ENCODE data around the gene MAGEA8. TPM values are rescaled to one million over a fixed set of nuclear protein-coding genes. Genes with fewer than 3 reads are reported as not detected.

MAGEA8 gene
- total and polyA plus RNA-seq, 2 experiments from 2014 or later = not detected

DNA sequence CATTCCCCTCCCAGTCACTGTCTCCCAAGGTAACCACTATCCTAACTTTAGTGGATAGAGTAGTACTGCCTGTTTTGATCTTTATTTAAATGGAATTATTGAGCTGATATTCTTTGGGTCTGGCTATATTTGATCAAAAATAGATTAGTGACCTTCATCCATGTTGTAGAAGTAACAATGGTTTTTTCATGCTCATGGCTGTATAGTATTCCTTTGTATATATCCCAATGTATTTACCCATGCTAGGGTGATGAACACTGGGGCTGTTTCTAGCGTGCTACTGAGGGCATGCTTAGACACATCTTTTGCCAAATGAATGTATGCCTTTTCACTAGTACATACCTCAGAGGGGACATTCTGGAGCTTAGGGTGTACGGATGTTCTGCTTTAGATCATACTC lies 10.1 kb upstream of the MAGEA8 start:
- Histone ChIP-seq H3K36me3 (replicated peaks; ENCODE audit: insufficient read depth, low read depth) (no peaks in the 10 kb centered on the region), H3K79me2 (no peaks in the 10 kb centered on the region), H4K20me1 (ENCODE audit: insufficient read depth, poor library complexity, severe bottlenecking) (no peaks in the 10 kb centered on the region), H3K9me2 (replicated peaks; ENCODE audit: insufficient read depth) (no peaks in the 10 kb centered on the region), H3K4me2 (no peak overlapping the region), H3K27ac (no peak overlapping the region), H3K27me3 (no peaks in the 10 kb centered on the region), H2AFZ (no peak overlapping the region), H3K9me3 (ENCODE audit: low read depth) (no peaks in the 10 kb centered on the region), H3K4me3 (no peak overlapping the region), H3K4me1 (ENCODE audit: insufficient read depth) (no peaks in the 10 kb centered on the region)
- 70% methylated on average over 2 of the region's 2 CpGs for WGBS (ENCODE audit: low lambda C conversion rate, missing lambda C conversion rate)
- TF ChIP-seq EZH2phosphoT487 (IDR thresholded peaks at IDR 0.05; ENCODE audit: low read depth, severe bottlenecking, unreplicated experiment) = no peak
- TF ChIP-seq, protein P1, sequence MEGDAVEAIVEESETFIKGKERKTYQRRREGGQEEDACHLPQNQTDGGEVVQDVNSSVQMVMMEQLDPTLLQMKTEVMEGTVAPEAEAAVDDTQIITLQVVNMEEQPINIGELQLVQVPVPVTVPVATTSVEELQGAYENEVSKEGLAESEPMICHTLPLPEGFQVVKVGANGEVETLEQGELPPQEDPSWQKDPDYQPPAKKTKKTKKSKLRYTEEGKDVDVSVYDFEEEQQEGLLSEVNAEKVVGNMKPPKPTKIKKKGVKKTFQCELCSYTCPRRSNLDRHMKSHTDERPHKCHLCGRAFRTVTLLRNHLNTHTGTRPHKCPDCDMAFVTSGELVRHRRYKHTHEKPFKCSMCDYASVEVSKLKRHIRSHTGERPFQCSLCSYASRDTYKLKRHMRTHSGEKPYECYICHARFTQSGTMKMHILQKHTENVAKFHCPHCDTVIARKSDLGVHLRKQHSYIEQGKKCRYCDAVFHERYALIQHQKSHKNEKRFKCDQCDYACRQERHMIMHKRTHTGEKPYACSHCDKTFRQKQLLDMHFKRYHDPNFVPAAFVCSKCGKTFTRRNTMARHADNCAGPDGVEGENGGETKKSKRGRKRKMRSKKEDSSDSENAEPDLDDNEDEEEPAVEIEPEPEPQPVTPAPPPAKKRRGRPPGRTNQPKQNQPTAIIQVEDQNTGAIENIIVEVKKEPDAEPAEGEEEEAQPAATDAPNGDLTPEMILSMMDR (IDR thresholded peaks at IDR 0.05; ENCODE audit: poor library complexity) = no peak
- no peak for TF ChIP-seq EZH2 (IDR thresholded peaks at IDR 0.05; ENCODE audit: borderline replicate concordance)
- DNase-seq (ENCODE audit: low spot score) = no peak

- H3K27me3 ChIP-seq = no peaks in the 10 kb centered on the region
- TF ChIP-seq, protein P1 (IDR thresholded peaks at IDR 0.05; ENCODE audit: poor library complexity) = no peak
- no peak for TF ChIP-seq EZH2 (IDR thresholded peaks at IDR 0.05; ENCODE audit: borderline replicate concordance)
- no peak for TF ChIP-seq EZH2phosphoT487 (IDR thresholded peaks at IDR 0.05; ENCODE audit: low read depth, severe bottlenecking, unreplicated experiment)
- H3K9me2 ChIP-seq (replicated peaks; ENCODE audit: insufficient read depth) = no peaks in the 10 kb centered on the region
- no peak overlapping the region for H2AFZ ChIP-seq
- H3K9me3 ChIP-seq (ENCODE audit: low read depth) = no peaks in the 10 kb centered on the region
- no peaks in the 10 kb centered on the region for H4K20me1 ChIP-seq (ENCODE audit: insufficient read depth, poor library complexity, severe bottlenecking)
- no peak overlapping the region for H3K4me3 ChIP-seq
- WGBS (ENCODE audit: low lambda C conversion rate, missing lambda C conversion rate) = 65% methylated on average over 2 of the region's 2 CpGs
- H3K4me1 ChIP-seq (ENCODE audit: insufficient read depth) = no peaks in the 10 kb centered on the region
- no peak for DNase-seq (ENCODE audit: low spot score)
- no peak overlapping the region for H3K27ac ChIP-seq
- H3K79me2 ChIP-seq = no peaks in the 10 kb centered on the region
- H3K36me3 ChIP-seq (replicated peaks; ENCODE audit: insufficient read depth, low read depth) = no peaks in the 10 kb centered on the region
- no peak overlapping the region for H3K4me2 ChIP-seq
Measured at GRCh38 chrX:149871433-149871832, 9.6 kb upstream of the MAGEA8 start.

GRCh38 chrX:149871940-149872339 lies 9.0 kb upstream of the MAGEA8 start:
- no peaks in the 10 kb centered on the region for H3K36me3 ChIP-seq (replicated peaks; ENCODE audit: insufficient read depth, low read depth)
- H3K4me2 ChIP-seq = no peak overlapping the region
- H3K9me2 ChIP-seq (replicated peaks; ENCODE audit: insufficient read depth) = no peaks in the 10 kb centered on the region
- no peaks in the 10 kb centered on the region for H4K20me1 ChIP-seq (ENCODE audit: insufficient read depth, poor library complexity, severe bottlenecking)
- H2AFZ ChIP-seq = no peak overlapping the region
- H3K27ac ChIP-seq = no peak overlapping the region
- H3K79me2 ChIP-seq = no peaks in the 10 kb centered on the region
- H3K9me3 ChIP-seq (ENCODE audit: low read depth) = no peaks in the 10 kb centered on the region
- no peaks in the 10 kb centered on the region for H3K27me3 ChIP-seq
- 68% methylated on average over 3 of the region's 3 CpGs for WGBS (ENCODE audit: low lambda C conversion rate, missing lambda C conversion rate)
- no peak for TF ChIP-seq EZH2 (IDR thresholded peaks at IDR 0.05; ENCODE audit: borderline replicate concordance)
- TF ChIP-seq, protein P1 (IDR thresholded peaks at IDR 0.05; ENCODE audit: poor library complexity) = peak; percentile 41
- DNase-seq (ENCODE audit: low spot score) = peak; percentile 51
- H3K4me1 ChIP-seq (ENCODE audit: insufficient read depth) = no peaks in the 10 kb centered on the region
- H3K4me3 ChIP-seq = no peak overlapping the region

GRCh38 chrX:149877157-149877556 lies 3.8 kb upstream of the MAGEA8 start:
- H3K9me2 ChIP-seq (replicated peaks; ENCODE audit: insufficient read depth) = no peaks in the 10 kb centered on the region
- H3K36me3 ChIP-seq (replicated peaks; ENCODE audit: insufficient read depth, low read depth) = no peaks in the 10 kb centered on the region
- H3K27me3 ChIP-seq = no peaks in the 10 kb centered on the region
- no peak overlapping the region for H3K27ac ChIP-seq
- no peaks in the 10 kb centered on the region for H3K4me1 ChIP-seq (ENCODE audit: insufficient read depth)
- WGBS (ENCODE audit: low lambda C conversion rate, missing lambda C conversion rate) = 44% methylated on average over 1 of the region's 1 CpG
- no peaks in the 10 kb centered on the region for H4K20me1 ChIP-seq (ENCODE audit: insufficient read depth, poor library complexity, severe bottlenecking)
- TF ChIP-seq EZH2phosphoT487 (IDR thresholded peaks at IDR 0.05; ENCODE audit: low read depth, severe bottlenecking, unreplicated experiment) (no peak), EZH2 (IDR thresholded peaks at IDR 0.05; ENCODE audit: borderline replicate concordance) (no peak)
- TF ChIP-seq, protein P1 (IDR thresholded peaks at IDR 0.05; ENCODE audit: poor library complexity) = no peak
- no peak overlapping the region for H3K4me2 ChIP-seq
- H3K79me2 ChIP-seq = no peaks in the 10 kb centered on the region
- no peak overlapping the region for H3K4me3 ChIP-seq
- no peak for DNase-seq (ENCODE audit: low spot score)
- H3K9me3 ChIP-seq (ENCODE audit: low read depth) = no peaks in the 10 kb centered on the region
- no peak overlapping the region for H2AFZ ChIP-seq

All from hepatocyte (in vitro differentiated cells).